ENCODE data around the gene SNRPA1. TPM values are rescaled to one million over a fixed set of nuclear protein-coding genes. Genes with fewer than 3 reads are reported as not detected.

The SNRPA1 gene
- total and polyA plus RNA-seq, 12 donors = 16.0 to 65.0 (median 30.0) TPM

DNA sequence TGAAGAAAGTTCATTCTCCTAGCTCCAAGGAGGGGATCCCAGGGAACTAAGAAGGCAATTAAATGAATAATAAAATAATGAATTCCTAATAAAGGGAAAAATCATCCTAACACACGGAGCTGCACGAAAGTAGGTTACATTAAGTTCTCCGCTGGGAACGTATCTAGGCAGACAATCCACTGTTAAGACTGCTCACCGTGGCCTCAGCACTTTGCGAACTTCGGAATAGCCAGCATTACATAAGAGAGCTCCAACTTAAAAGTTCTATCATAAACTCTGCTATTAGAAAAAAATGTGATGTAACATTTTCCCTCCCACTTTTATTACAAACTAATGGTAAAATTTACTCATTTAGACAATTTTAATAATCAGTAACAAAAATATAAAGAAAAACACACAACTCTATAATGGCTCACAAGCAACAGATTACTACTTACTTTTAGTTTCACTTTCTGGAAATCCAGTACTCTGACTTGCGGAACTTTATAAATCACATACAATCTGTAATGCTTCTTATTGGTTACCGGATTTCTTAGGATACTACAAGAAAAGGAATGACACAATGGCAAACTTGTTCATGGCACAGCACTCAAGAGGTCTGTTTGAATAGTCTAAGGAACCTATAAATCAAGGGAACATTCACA, 8.5 kb downstream of the SNRPA1 start:
- 84 to 90% (median 89%) methylated on average over 9 of the region's 9 CpGs for WGBS, 4 donors
- Histone ChIP-seq H3K36me3 (replicated peaks in 1 of 2) (peaks cover 0 to 58% of the 10 kb centered on the region in 2 donors), H3K4me3 (no peak overlapping the region), H3K27ac (no peak overlapping the region), H3K4me1 (replicated peaks in 1 of 2) (peaks cover 0 to 4% of the 10 kb centered on the region in 2 donors), H3K9me3 (replicated peaks in 1 of 3) (no peaks in the 10 kb centered on the region), H3K27me3 (no peaks in the 10 kb centered on the region)
- no peak for TF ChIP-seq POLR2A (IDR thresholded peaks at IDR 0.05)
- TF ChIP-seq, protein P1, sequence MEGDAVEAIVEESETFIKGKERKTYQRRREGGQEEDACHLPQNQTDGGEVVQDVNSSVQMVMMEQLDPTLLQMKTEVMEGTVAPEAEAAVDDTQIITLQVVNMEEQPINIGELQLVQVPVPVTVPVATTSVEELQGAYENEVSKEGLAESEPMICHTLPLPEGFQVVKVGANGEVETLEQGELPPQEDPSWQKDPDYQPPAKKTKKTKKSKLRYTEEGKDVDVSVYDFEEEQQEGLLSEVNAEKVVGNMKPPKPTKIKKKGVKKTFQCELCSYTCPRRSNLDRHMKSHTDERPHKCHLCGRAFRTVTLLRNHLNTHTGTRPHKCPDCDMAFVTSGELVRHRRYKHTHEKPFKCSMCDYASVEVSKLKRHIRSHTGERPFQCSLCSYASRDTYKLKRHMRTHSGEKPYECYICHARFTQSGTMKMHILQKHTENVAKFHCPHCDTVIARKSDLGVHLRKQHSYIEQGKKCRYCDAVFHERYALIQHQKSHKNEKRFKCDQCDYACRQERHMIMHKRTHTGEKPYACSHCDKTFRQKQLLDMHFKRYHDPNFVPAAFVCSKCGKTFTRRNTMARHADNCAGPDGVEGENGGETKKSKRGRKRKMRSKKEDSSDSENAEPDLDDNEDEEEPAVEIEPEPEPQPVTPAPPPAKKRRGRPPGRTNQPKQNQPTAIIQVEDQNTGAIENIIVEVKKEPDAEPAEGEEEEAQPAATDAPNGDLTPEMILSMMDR (IDR thresholded peaks at IDR 0.05) = no peak
- DNase-seq = peak in 1 of 7 donors; percentile 18
- intact Hi-C loops (cut with DNase I) = no loop called here

DNA sequence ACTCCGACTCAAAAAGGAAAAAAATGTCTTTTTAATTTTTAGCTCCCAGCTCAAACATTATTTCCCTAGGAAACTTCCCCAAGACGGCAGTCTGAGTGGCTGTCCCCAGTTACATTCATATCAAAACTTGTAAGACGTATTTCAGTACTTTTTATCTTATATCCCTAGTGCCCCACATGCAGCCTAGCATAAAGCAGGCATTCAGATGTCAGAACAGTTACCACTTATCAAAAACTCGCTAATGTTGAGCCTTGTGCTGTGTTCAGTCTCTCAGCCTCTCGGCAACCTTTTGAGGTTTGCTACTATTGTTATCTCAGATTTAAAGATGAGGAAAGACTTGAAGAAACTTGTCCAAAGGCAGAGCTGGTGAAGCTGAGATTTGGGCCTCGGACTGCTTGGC, 11.1 kb downstream of the SNRPA1 start:
- H3K4me3 ChIP-seq = no peak overlapping the region
- intact Hi-C loops (cut with DNase I) = no loop called here
- H3K36me3 ChIP-seq (replicated peaks in 1 of 2) = peaks cover 0 to 80% of the 10 kb centered on the region in 2 donors
- TF ChIP-seq, protein P1 (IDR thresholded peaks at IDR 0.05) = no peak
- TF ChIP-seq POLR2A (IDR thresholded peaks at IDR 0.05) = no peak
- 80 to 96% (median 88%) methylated on average over 6 of the region's 6 CpGs for WGBS, 4 donors
- peaks cover 0 to 4% of the 10 kb centered on the region in 2 donors for H3K4me1 ChIP-seq (replicated peaks in 1 of 2)
- no peaks in the 10 kb centered on the region for H3K9me3 ChIP-seq (replicated peaks in 1 of 3)
- peak in 1 of 7 donors; percentile 27 for DNase-seq
- no peaks in the 10 kb centered on the region for H3K27me3 ChIP-seq
- no peak overlapping the region for H3K27ac ChIP-seq

DNA sequence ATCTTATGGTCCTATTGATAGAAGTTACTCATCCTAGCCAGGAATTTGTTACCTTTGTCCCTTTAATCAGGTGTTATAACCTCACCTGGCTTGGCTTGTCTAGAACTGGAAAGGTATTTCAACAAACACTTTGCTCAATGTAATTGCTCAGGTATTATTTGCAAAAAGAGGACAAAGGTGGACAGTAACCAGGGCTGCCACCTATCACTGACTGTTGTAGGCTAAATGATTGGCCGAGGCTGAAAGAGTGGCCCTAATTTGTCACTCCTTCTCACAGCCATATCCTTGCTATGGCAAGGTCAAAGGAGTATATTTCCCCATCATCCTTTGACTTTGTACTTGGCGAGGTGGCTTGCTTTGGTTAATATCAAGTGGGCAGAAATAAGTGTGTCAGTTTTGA, 15.0 kb downstream of the SNRPA1 start:
- Histone ChIP-seq H3K27ac (no peak overlapping the region), H3K36me3 (replicated peaks in 1 of 2) (peaks cover 0 to 56% of the 10 kb centered on the region in 2 donors), H3K9me3 (replicated peaks in 1 of 3) (no peaks in the 10 kb centered on the region), H3K27me3 (no peaks in the 10 kb centered on the region), H3K4me1 (replicated peaks in 1 of 2) (peaks cover 9 to 16% of the 10 kb centered on the region in 2 donors), H3K4me3 (no peak overlapping the region)
- TF ChIP-seq POLR2A (IDR thresholded peaks at IDR 0.05) = no peak
- TF ChIP-seq, protein P1 (IDR thresholded peaks at IDR 0.05) = no peak
- WGBS, 4 donors = 54 to 65% (median 62%) methylated on average over 2 of the region's 2 CpGs
- intact Hi-C loops (cut with DNase I) = no loop called here
- DNase-seq = peak in 1 of 7 donors; percentile 30

DNA sequence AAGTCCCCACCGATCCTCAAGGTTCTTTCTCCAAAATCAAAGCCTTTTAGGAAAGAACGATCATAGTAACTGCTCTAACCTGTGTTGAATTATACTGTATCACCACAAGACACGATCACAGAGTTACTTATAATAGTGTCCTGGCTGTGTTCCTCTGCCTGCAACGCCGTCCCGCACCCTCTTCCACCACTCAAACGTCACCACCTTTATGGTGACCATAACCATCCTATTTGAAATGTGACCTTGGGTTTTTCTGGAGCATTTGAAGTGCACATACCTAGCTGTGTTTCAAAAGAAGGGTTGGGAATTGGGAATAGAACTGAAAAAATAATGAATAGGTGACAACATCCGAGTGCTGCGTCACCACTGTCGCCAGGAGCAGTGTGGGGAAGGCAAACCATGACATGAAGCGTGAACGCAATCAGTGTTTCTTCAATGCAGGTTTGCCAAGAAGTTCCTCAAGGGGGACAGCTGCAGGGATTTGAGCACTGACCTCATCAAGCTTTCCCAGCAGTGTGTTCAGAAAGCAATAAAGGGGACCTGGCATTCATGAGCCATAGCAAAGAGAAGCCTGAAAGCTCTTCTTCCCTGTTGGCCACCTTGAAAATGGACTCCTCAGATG, 17.0 kb downstream of the SNRPA1 start:
- WGBS, 4 donors = 73 to 84% (median 76%) methylated on average over 12 of the region's 12 CpGs
- no peak for TF ChIP-seq POLR2A (IDR thresholded peaks at IDR 0.05)
- TF ChIP-seq, protein P1 (IDR thresholded peaks at IDR 0.05) = no peak
- intact Hi-C loops (cut with DNase I) = no loop called here
- no peaks in the 10 kb centered on the region for H3K9me3 ChIP-seq (replicated peaks in 1 of 3)
- H3K27ac ChIP-seq = peak overlapping the region in 3 of 5 donors; percentile 90 to 96 (median 90)
- H3K4me1 ChIP-seq (replicated peaks in 1 of 2) = peaks cover 9 to 16% of the 10 kb centered on the region in 2 donors
- H3K27me3 ChIP-seq = no peaks in the 10 kb centered on the region
- peak overlapping the region in 2 of 4 donors; percentile 60 to 85 for H3K4me3 ChIP-seq
- peaks cover 0 to 56% of the 10 kb centered on the region in 2 donors for H3K36me3 ChIP-seq (replicated peaks in 1 of 2)
- DNase-seq = peak in 1 of 7 donors; percentile 53
